ENCODE data around the gene TAC3. TPM values are rescaled to one million over a fixed set of nuclear protein-coding genes. Genes with fewer than 3 reads are reported as not detected.
"Not testable (repeated sequence)": the region's sequence is repeated elsewhere in the genome, so short reads cannot be mapped to it uniquely, and the experiment has no call there.

The TAC3 gene
- total RNA-seq, 1 experiment from 2014 or later, result not detected

DNA sequence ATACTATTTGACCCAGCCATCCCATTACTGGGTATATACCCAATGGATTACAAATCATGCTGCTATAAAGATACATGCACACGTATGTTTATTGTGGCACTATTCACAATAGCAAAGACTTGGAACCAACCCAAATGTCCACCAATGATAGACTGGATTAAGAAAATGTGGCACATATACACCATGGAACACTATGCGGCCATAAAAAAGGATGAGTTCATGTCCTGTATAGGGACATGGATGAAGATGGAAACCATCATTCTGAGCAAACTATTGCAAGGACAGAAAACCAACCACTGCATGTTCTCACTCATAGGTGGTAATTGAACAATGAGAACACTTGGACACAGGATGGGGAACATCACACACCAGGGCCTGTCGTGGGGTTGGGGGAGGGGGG lies 42.1 kb downstream of the TAC3 start:
- CTCF ChIA-PET; BruUV-seq (replicated peaks); POLR2A ChIA-PET (ENCODE audit: unreplicated experiment); H3K9ac ChIP-seq (ENCODE audit: low read length); DNase-seq; H3K4me1 ChIP-seq (ENCODE audit: insufficient read depth, low read length); H2AFZ ChIP-seq (ENCODE audit: low read length); H3K36me3 ChIP-seq (ENCODE audit: low read depth, low read length); H3K27me3 ChIP-seq (ENCODE audit: low read length); H3K9me2 ChIP-seq (replicated peaks; ENCODE audit: low read length); ATAC-seq; H3K79me2 ChIP-seq (ENCODE audit: low read length); H3K4me3 ChIP-seq (ENCODE audit: low read length); H4K20me1 ChIP-seq (ENCODE audit: low read length); H3K9me3 ChIP-seq (ENCODE audit: low read length); H3K27ac ChIP-seq (ENCODE audit: low read length); H3F3A ChIP-seq (ENCODE audit: low read length, unreplicated experiment); H3K4me2 ChIP-seq (ENCODE audit: low read length); intact Hi-C loops (cut with micrococcal nuclease): not testable (repeated sequence)

DNA sequence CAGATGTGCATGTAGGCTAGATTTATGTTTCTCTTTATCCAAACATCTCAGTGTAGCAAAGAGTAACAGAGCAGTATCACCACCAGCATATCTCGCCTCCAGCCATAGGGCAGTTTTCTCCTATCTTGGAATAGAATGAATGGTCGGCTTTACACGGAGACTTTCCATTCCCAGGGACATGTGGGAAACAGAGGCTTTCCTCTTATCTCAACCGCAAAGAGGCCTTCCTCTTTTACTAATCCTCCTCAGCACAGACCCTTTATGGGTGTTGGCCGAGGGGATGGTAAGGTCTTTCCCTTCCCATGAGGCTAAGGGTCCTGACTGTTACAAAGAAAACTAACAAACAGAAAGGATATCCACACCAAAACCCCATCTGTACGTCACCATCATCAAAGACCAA lies 47.4 kb downstream of the TAC3 start:
- POLR2A ChIA-PET (ENCODE audit: unreplicated experiment); H4K20me1 ChIP-seq (ENCODE audit: low read length); H2AFZ ChIP-seq (ENCODE audit: low read length); H3K4me2 ChIP-seq (ENCODE audit: low read length); H3K9ac ChIP-seq (ENCODE audit: low read length); H3K36me3 ChIP-seq (ENCODE audit: low read depth, low read length); H3K79me2 ChIP-seq (ENCODE audit: low read length); H3F3A ChIP-seq (ENCODE audit: low read length, unreplicated experiment); H3K4me3 ChIP-seq (ENCODE audit: low read length); intact Hi-C loops (cut with micrococcal nuclease); H3K4me1 ChIP-seq (ENCODE audit: insufficient read depth, low read length); BruUV-seq (replicated peaks); ATAC-seq; H3K9me3 ChIP-seq (ENCODE audit: low read length); H3K27ac ChIP-seq (ENCODE audit: low read length); H3K27me3 ChIP-seq (ENCODE audit: low read length); DNase-seq; CTCF ChIA-PET; H3K9me2 ChIP-seq (replicated peaks; ENCODE audit: low read length): not testable (repeated sequence)

DNA sequence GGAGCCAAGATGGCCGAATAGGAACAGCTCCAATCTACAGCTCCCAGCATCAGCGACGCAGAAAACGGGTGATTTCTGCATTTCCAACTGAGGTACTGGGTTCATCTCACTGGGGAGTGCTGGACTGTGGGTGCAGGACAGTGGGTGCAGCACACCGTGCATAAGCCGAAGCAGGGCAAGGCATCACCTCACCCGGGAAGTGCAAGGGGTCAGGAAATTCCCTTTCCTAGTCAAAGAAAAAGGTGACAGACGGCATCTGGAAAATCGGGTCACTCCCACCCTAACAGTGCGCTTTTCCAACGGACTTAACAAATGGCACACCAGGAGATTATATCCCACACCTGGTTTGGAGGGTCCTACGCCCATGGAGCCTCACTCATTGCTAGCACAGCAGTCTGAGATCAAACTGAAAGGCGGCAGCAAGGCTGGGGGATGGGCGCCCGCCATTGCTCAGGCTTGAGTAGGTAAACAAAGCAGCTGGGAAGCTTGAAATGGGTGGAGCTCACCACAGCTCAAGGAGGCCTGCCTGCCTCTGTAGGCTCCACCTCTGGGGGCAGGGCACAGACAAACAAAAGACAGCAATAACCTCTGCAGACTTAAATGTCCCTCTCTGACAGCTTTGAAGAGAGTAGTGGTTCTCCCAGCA lies 50.2 kb downstream of the TAC3 start:
- CTCF ChIA-PET; BruUV-seq (replicated peaks); intact Hi-C loops (cut with micrococcal nuclease); H3K4me1 ChIP-seq (ENCODE audit: insufficient read depth, low read length); H3K27ac ChIP-seq (ENCODE audit: low read length); H3K4me3 ChIP-seq (ENCODE audit: low read length); H4K20me1 ChIP-seq (ENCODE audit: low read length); H3K4me2 ChIP-seq (ENCODE audit: low read length); H3K9me2 ChIP-seq (replicated peaks; ENCODE audit: low read length); H3K79me2 ChIP-seq (ENCODE audit: low read length); H3F3A ChIP-seq (ENCODE audit: low read length, unreplicated experiment); ATAC-seq; H3K9me3 ChIP-seq (ENCODE audit: low read length); H3K27me3 ChIP-seq (ENCODE audit: low read length); POLR2A ChIA-PET (ENCODE audit: unreplicated experiment); H3K9ac ChIP-seq (ENCODE audit: low read length); H3K36me3 ChIP-seq (ENCODE audit: low read depth, low read length): not testable (repeated sequence)
- H2AFZ ChIP-seq (ENCODE audit: low read length), result peak overlapping the region; percentile 65; the same call in 1 of the 2 replicates
- DNase-seq, result peak; percentile 16

DNA sequence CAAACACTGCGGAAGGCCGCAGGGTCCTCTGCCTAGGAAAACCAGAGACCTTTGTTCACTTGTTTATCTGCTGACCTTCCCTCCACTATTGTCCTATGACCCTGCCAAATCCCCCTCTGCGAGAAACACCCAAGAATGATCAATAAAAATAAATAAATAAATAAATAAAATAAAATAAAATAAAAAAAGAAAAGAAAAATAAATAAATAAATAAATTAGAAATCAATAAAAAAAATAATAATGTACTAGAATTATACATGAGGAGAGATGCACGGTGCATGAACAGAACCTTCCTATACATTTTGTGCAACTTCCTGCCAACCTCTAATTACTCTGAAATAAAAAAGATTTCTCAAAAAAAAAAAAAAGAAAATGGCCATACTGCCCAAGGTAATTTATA lies 51.2 kb downstream of the TAC3 start:
- H3K4me3 ChIP-seq (ENCODE audit: low read length); H3K27ac ChIP-seq (ENCODE audit: low read length); H3K79me2 ChIP-seq (ENCODE audit: low read length); CTCF ChIA-PET; H4K20me1 ChIP-seq (ENCODE audit: low read length); ATAC-seq; H3K4me2 ChIP-seq (ENCODE audit: low read length); H3K27me3 ChIP-seq (ENCODE audit: low read length); H3K9ac ChIP-seq (ENCODE audit: low read length); H3K9me3 ChIP-seq (ENCODE audit: low read length); H3K4me1 ChIP-seq (ENCODE audit: insufficient read depth, low read length); H3F3A ChIP-seq (ENCODE audit: low read length, unreplicated experiment); H3K9me2 ChIP-seq (replicated peaks; ENCODE audit: low read length); H3K36me3 ChIP-seq (ENCODE audit: low read depth, low read length); POLR2A ChIA-PET (ENCODE audit: unreplicated experiment); BruUV-seq (replicated peaks); H2AFZ ChIP-seq (ENCODE audit: low read length); intact Hi-C loops (cut with micrococcal nuclease); DNase-seq: not testable (repeated sequence)

DNA sequence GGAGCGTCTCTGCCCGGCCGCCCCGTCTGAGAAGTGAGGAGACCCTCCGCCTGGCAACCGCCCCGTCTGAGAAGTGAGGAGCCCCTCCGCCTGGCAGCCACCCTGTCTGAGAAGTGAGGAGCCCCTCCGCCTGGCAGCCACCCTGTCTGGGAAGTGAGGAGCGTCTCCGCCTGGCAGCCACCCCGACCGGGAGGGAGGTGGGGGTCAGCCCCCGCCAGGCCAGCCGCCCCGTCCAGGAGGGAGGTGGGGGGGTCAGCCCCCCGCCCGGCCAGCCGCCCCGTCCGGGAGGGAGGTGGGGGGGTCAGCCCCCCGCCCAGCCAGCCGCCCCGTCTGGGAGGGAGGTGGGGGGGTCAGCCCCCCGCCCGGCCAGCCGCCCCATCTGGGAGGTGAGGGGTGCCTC lies 52.8 kb downstream of the TAC3 start:
- H3K9me3 ChIP-seq (ENCODE audit: low read length); ATAC-seq; H3K27me3 ChIP-seq (ENCODE audit: low read length); CTCF ChIA-PET; H3F3A ChIP-seq (ENCODE audit: low read length, unreplicated experiment); H3K79me2 ChIP-seq (ENCODE audit: low read length); H3K4me1 ChIP-seq (ENCODE audit: insufficient read depth, low read length); H2AFZ ChIP-seq (ENCODE audit: low read length); H3K36me3 ChIP-seq (ENCODE audit: low read depth, low read length); H3K9ac ChIP-seq (ENCODE audit: low read length); POLR2A ChIA-PET (ENCODE audit: unreplicated experiment); H3K4me3 ChIP-seq (ENCODE audit: low read length); DNase-seq; H3K4me2 ChIP-seq (ENCODE audit: low read length); intact Hi-C loops (cut with micrococcal nuclease); BruUV-seq (replicated peaks); H3K9me2 ChIP-seq (replicated peaks; ENCODE audit: low read length); H3K27ac ChIP-seq (ENCODE audit: low read length); H4K20me1 ChIP-seq (ENCODE audit: low read length): not testable (repeated sequence)

DNA sequence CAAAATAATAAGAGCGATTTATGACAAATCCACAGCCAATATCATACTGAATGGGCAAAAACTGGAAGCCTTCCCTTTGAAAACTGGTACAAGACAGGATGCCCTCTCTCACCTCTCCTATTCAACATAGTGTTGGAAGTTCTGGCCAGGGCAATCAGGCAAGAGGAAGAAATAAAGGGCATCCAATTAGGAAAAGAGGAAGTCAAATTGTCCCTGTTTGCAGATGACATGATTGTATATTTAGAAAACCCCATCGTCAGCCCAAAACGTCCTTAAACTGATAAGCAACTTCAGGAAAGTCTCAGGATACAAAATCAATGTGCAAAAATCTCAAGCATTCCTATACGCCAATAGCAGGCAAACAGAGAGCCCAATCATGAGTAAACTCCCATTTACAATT lies 54.1 kb downstream of the TAC3 start:
- H3K9ac ChIP-seq (ENCODE audit: low read length); ATAC-seq; H3F3A ChIP-seq (ENCODE audit: low read length, unreplicated experiment); H2AFZ ChIP-seq (ENCODE audit: low read length); H3K4me2 ChIP-seq (ENCODE audit: low read length); H3K4me3 ChIP-seq (ENCODE audit: low read length); H3K79me2 ChIP-seq (ENCODE audit: low read length); H3K27ac ChIP-seq (ENCODE audit: low read length); H3K4me1 ChIP-seq (ENCODE audit: insufficient read depth, low read length); POLR2A ChIA-PET (ENCODE audit: unreplicated experiment); H4K20me1 ChIP-seq (ENCODE audit: low read length); intact Hi-C loops (cut with micrococcal nuclease); CTCF ChIA-PET; BruUV-seq (replicated peaks); H3K9me3 ChIP-seq (ENCODE audit: low read length); H3K36me3 ChIP-seq (ENCODE audit: low read depth, low read length); H3K9me2 ChIP-seq (replicated peaks; ENCODE audit: low read length); DNase-seq; H3K27me3 ChIP-seq (ENCODE audit: low read length): not testable (repeated sequence)
